IMR-90 (cell line): Measurements from ENCODE around the gene PIH1D1. TPM values are rescaled to one million over a fixed set of nuclear protein-coding genes. Genes with fewer than 3 reads are reported as not detected.
A peak's percentile ranks its signal among the peaks of the same experiment; 100 is the strongest.

ENCODE experiments used
- ATAC-seq: fragments of 200-7000 bp; cut with Tn5 transposase; 2 replicates; pipeline ENCODE4 v1.9.1; 2020; ENCODE audit warnings: low read depth, mild to moderate bottlenecking, moderate library complexity
- BruUV-seq: library from RNA; stranded (reverse); fragments of 400-500 nt; replicated peaks from 2 replicates; lab custom pipeline; 2021; lab: Mats Ljungman, UMichigan
- CTCF ChIA-PET: fragments of 300-600 bp; formaldehyde crosslinking; extraction: SDS; loops from one replicate; lab custom pipeline; 2021; ENCODE audit warnings: antibody characterized with exemption; lab: Yijun Ruan, JAX
- POLR2A ChIA-PET: fragments of 300-600 bp; sonication (Branson Sonifier 250); formaldehyde crosslinking; loops from one replicate; lab custom pipeline; 2022; ENCODE audit warnings: antibody characterized with exemption; ENCODE audit not compliant: unreplicated experiment; lab: Charles Lee
- DNase-seq: peaks from one replicate; pipeline ENCODE4 v3.0.0; 2013
- H2AFZ ChIP-seq: replicated peaks from 2 replicates; pipeline ENCODE3; 2013; ENCODE audit warnings: low read length, mild to moderate bottlenecking; ENCODE audit not compliant: poor library complexity
- H2AK5ac ChIP-seq: 2 replicates; pipeline ENCODE4 v1.6.1; 2013; ENCODE audit warnings: low read depth, low read length, inconsistent platforms
- H2AK9ac ChIP-seq: replicated peaks from 2 replicates; pipeline ENCODE3; 2013; ENCODE audit warnings: mild to moderate bottlenecking, low read depth, low read length, moderate library complexity; ENCODE audit not compliant: poor library complexity
- H2BK120ac ChIP-seq: 2 replicates; pipeline ENCODE4 v1.6.1; 2013; ENCODE audit warnings: low read depth, low read length, inconsistent platforms
- H2BK15ac ChIP-seq: 3 replicates; pipeline ENCODE4 v1.6.1; 2013; ENCODE audit warnings: low read depth, low read length, inconsistent platforms
- H2BK20ac ChIP-seq: 2 replicates; pipeline ENCODE4 v1.6.1; 2013; ENCODE audit warnings: low read depth, mild to moderate bottlenecking, inconsistent platforms, low read length, moderate library complexity
- H2BK5ac ChIP-seq: 2 replicates; pipeline ENCODE4 v1.6.1; 2013; ENCODE audit warnings: mild to moderate bottlenecking, low read depth, low read length, inconsistent platforms; ENCODE audit not compliant: poor library complexity, severe bottlenecking
- H3K14ac ChIP-seq: replicated peaks from 2 replicates; pipeline ENCODE4 v1.6.1; 2013; ENCODE audit warnings: low read depth, low read length, inconsistent platforms
- H3K18ac ChIP-seq: 2 replicates; pipeline ENCODE4 v1.6.1; 2013; ENCODE audit warnings: low read depth, low read length, control low read depth
- H3K23ac ChIP-seq: 2 replicates; pipeline ENCODE4 v1.6.1; 2013; ENCODE audit warnings: low read depth, low read length, inconsistent platforms
- H3K27ac ChIP-seq: 2 replicates; pipeline ENCODE4 v1.5.1; 2013; ENCODE audit warnings: mild to moderate bottlenecking, control low read depth, low read length; ENCODE audit not compliant: insufficient read depth
- H3K27me3 ChIP-seq: 2 replicates; pipeline ENCODE4 v1.6.1; 2013; ENCODE audit warnings: low read length; ENCODE audit not compliant: control insufficient read depth, insufficient read depth
- H3K36me3 ChIP-seq: 2 replicates; pipeline ENCODE4 v1.6.1; 2013; ENCODE audit warnings: low read length, mixed read lengths; ENCODE audit not compliant: control insufficient read depth, insufficient read depth
- H3K4ac ChIP-seq: 2 replicates; pipeline ENCODE4 v1.6.1; 2013; ENCODE audit warnings: low read depth, low read length, inconsistent platforms
- H3K4me1 ChIP-seq: 2 replicates; pipeline ENCODE4 v1.6.1; 2013; ENCODE audit warnings: low read length, mixed read lengths; ENCODE audit not compliant: control insufficient read depth, insufficient read depth
- H3K4me2 ChIP-seq: 2 replicates; pipeline ENCODE4 v1.6.1; 2013; ENCODE audit warnings: low read depth, mild to moderate bottlenecking, control low read depth, low read length, moderate library complexity
- H3K4me3 ChIP-seq: 2 replicates; pipeline ENCODE4 v1.5.1; 2013; ENCODE audit warnings: low read depth, mild to moderate bottlenecking, control low read depth, low read length, moderate library complexity; ENCODE audit not compliant: insufficient read depth
- H3K56ac ChIP-seq: 2 replicates; pipeline ENCODE4 v1.6.1; 2013; ENCODE audit warnings: low read length, inconsistent platforms; ENCODE audit not compliant: insufficient read depth; ENCODE audit errors: extremely low read depth
- H3K79me1 ChIP-seq, 2 experiments: 2 replicates each; pipeline ENCODE4 v1.6.1; 2013; ENCODE audit warnings: low read length in 2 of 2, inconsistent platforms in 1 of 2, low read depth in 1 of 2
- H3K9ac ChIP-seq: 2 replicates; pipeline ENCODE4 v1.6.1; 2013; ENCODE audit warnings: low read depth, low read length, control low read depth
- H3K9me1 ChIP-seq: 2 replicates; pipeline ENCODE4 v1.6.1; 2013; ENCODE audit warnings: low read length, inconsistent platforms; ENCODE audit not compliant: insufficient read depth
- H3K9me3 ChIP-seq: 2 replicates; pipeline ENCODE4 v1.6.1; 2013; ENCODE audit warnings: low read length; ENCODE audit not compliant: control insufficient read depth, insufficient read depth
- H4K20me1 ChIP-seq: 2 replicates; pipeline ENCODE4 v1.6.1; 2013; ENCODE audit warnings: low read length, inconsistent platforms; ENCODE audit not compliant: insufficient read depth
- H4K5ac ChIP-seq: 2 replicates; pipeline ENCODE4 v1.6.1; 2013; ENCODE audit warnings: mild to moderate bottlenecking, low read depth, low read length, control low read depth
- H4K8ac ChIP-seq, 2 experiments: 2 replicates each; pipeline ENCODE4 v1.6.1; 2013; ENCODE audit warnings: low read depth in 2 of 2, low read length in 2 of 2, control low read depth in 1 of 2, inconsistent platforms in 1 of 2
- H4K91ac ChIP-seq: 2 replicates; pipeline ENCODE4 v1.6.1; 2013; ENCODE audit warnings: low read depth, low read length, inconsistent platforms; ENCODE audit not compliant: insufficient read depth
- BHLHE40 ChIP-seq: fragments of 150-350 bp; IDR thresholded peaks from 2 replicates; pipeline ENCODE4 v1.6.1; 2016; ENCODE audit warnings: mild to moderate bottlenecking, low read depth, low read length
- CHD1 ChIP-seq: IDR thresholded peaks from 2 replicates; pipeline ENCODE4 v1.6.1; 2012; ENCODE audit warnings: low read depth, low read length, improper control_type of control experiment
- MAFK ChIP-seq: IDR thresholded peaks from 2 replicates; pipeline ENCODE4 v1.6.1; 2012; ENCODE audit warnings: low read depth, low read length, improper control_type of control experiment
- RFX5 ChIP-seq: IDR thresholded peaks from 2 replicates; pipeline ENCODE4 v1.8.0; 2012; ENCODE audit warnings: low read depth, mild to moderate bottlenecking, low read length, moderate library complexity
- SMC3 ChIP-seq: fragments of 150-350 bp; IDR thresholded peaks from 2 replicates; pipeline ENCODE4 v1.6.1; 2016; ENCODE audit warnings: low read depth, mild to moderate bottlenecking, antibody characterized with exemption, low read length, moderate library complexity
- WGBS, 2 experiments: methylation state at CpG; one replicate each; pipeline versions ENCODE4 v1.1.5 to v1.1.7; 2013; ENCODE audit warnings: missing lambda C conversion rate in 2 of 2; ENCODE audit not compliant: insufficient read length in 1 of 2; ENCODE audit errors: extremely low coverage in 2 of 2; 5-methylcytosine and 5-hydroxymethylcytosine counted together
- dilution Hi-C: fragments of 300-500 bp; cut with HindIII; formaldehyde crosslinking; loops from one replicate; pipeline ENCODE4 v1.14.3; 2018; ENCODE audit warnings: low sequenced_read_pairs; ENCODE audit not compliant: unreplicated experiment
- in situ Hi-C: fragments of 300-500 bp; cut with MboI; formaldehyde crosslinking; loops from 3 replicates; pipeline ENCODE4 v1.14.3; 2019; ENCODE audit warnings: low sequenced_read_pairs, inconsistent platforms, mixed read lengths
- intact Hi-C: fragments of 100-400 bp; cut with micrococcal nuclease; formaldehyde crosslinking; loops from 2 replicates; pipeline ENCODE4 v1.10.0; 2022
- polyA plus RNA-seq, 3 experiments: library from polyadenylated mRNA; depleted of rRNA; stranded (reverse); fragments of >200 nt; gene quantifications; 2 replicates each; pipeline ENCODE4 v1.2.3, GENCODE V29; 2012; ENCODE audit warnings: low replicate concordance in 1 of 3
- total RNA-seq: library from RNA; depleted of rRNA; stranded (reverse); fragments of >200 nt; gene quantifications from 2 replicates; pipeline ENCODE4 v1.2.3, GENCODE V29; 2012

The PIH1D1 gene
- total and polyA plus RNA-seq, 2 of the 4 experiments (the other 2 are of a cell fraction), result 77.9 to 122 TPM

GRCh38 chr19:49490287-49491029, 38.8 kb upstream of the PIH1D1 start:
- no peak overlapping the region for H3K4me2 ChIP-seq
- H3K9me1 ChIP-seq, result peaks cover 5% of the 10 kb centered on the region
- no peak overlapping the region for H3K4me3 ChIP-seq
- H3K79me1 ChIP-seq, result peaks cover 11 to 39% of the 10 kb centered on the region in 2 experiments
- H3K4me1 ChIP-seq, result peaks cover 7% of the 10 kb centered on the region
- in situ Hi-C loops (loop anchor here (10.0 kb wide), 1 partner anchor 174 kb away; the partner anchor contains the start of genes BCL2L12 and IRF3), intact Hi-C loops (no loop called here), dilution Hi-C loops (no loop called here)
- no peak overlapping the region for H2BK120ac ChIP-seq
- no peak overlapping the region for H2BK20ac ChIP-seq
- 0 out of 2 replicates have a peak overlapping the region, but pooled peaks have one; percentile 24 for H3K9ac ChIP-seq
- no TSS peak for BruUV-seq
- DNase-seq (no peak), ATAC-seq (no peak)
- no peak overlapping the region for H2AFZ ChIP-seq
- H4K91ac ChIP-seq, result no peak overlapping the region
- TF ChIP-seq MAFK (no peak), SMC3 (no peak), RFX5 (no peak), CHD1 (no peak), BHLHE40 (no peak)
- 96% methylated on average over 11 of the region's 27 CpGs; no CpG with 5 or more reads in 1 of the 2 experiments for WGBS, 2 experiments
- ChIA-PET CTCF (no interaction called here), POLR2A (no interaction called here)
- no peaks in the 10 kb centered on the region for H3K9me3 ChIP-seq
- H3K14ac ChIP-seq, result no peak overlapping the region
- no peak overlapping the region for H3K56ac ChIP-seq
- no peak overlapping the region for H3K18ac ChIP-seq
- H3K27me3 ChIP-seq, result no peaks in the 10 kb centered on the region
- H3K4ac ChIP-seq, result no peak overlapping the region
- H2AK9ac ChIP-seq, result peak overlapping the region; percentile 69
- H4K20me1 ChIP-seq, result peaks cover 56% of the 10 kb centered on the region
- no peak overlapping the region for H2AK5ac ChIP-seq
- H3K23ac ChIP-seq, result peak overlapping the region; percentile 77; the same call in 1 of the 2 replicates
- peaks cover 47% of the 10 kb centered on the region for H3K36me3 ChIP-seq
- no peak overlapping the region for H2BK5ac ChIP-seq
- peak overlapping the region in 1 of 2 experiments; percentile 31; a peak in 1 of 4 replicates for H4K8ac ChIP-seq
- peak overlapping the region; percentile 17; the same call in 1 of the 2 replicates for H3K27ac ChIP-seq
- no peak overlapping the region for H4K5ac ChIP-seq
- no peak overlapping the region for H2BK15ac ChIP-seq
